NCI-H2081 (cell line): Measurements from ENCODE around the gene RAB22A.
A peak's percentile ranks its signal among the peaks of the same experiment; 100 is the strongest.

Experiments
- DNase-seq, 2 experiments: peaks; one replicate each; lab custom pipeline; 2025; lab: John Stamatoyannopoulos, UW

Gene RAB22A

DNA sequence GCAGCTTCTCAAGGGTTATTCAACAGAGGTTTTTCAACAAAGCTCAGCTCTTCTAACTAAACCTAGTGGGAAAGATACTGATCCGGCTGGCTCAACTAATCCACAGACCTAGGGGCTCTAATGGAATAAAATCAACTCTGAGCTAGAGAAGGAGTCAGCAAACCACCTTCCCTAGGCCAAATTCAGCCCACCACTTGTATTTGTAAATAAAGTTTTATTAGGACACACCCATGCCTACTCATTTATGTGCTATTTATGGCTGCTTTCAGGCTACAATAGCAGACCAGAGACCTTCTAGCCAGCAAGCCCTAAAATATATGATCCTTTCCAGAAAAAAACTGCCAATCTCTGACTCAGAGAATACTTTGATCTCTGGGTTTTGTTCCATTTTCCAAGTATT, 6.0 kb upstream of the RAB22A start:
- no peak for DNase-seq

GRCh38 chr20:58305061-58305460, 4.5 kb upstream of the RAB22A start:
- no peak for DNase-seq

DNA sequence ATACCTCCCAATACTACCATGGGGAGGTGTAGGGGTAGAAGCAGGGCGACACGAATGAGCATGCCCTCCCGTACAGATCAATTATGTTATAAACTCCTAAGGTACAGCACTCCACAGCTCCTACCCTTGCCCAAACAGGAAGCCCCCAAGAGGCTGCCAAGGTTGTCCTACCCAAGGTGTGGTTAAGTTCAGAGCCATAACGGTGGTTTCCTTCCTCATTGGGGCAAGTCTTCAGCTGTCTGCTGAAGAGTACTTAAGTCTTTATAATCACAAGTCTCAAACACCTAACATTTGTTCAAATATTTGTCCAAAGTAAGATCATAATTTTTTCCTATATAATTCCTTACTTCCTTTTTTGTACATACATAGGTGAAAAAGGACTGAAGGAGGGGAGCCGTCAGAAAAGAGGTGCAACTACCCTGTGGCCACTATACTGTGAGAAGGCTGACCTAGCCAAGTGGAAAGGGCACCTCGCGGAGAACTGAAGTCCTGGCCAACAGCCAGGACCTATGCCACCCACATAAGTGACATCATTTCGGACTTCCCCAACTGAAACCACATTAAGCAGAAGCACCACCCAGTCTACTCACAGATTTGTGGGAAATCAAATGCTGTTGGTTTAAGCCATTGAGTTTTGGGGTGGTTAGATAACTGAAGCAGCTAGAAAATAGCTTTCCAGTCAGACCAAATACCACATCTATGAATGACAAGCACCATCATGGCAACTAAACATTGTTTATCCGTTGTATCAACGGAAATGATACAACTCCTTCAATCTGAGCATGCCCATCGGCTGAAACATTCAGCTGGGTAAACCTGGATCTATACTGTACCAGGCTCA, 2.9 kb upstream of the RAB22A start:
- DNase-seq = no peak

DNA sequence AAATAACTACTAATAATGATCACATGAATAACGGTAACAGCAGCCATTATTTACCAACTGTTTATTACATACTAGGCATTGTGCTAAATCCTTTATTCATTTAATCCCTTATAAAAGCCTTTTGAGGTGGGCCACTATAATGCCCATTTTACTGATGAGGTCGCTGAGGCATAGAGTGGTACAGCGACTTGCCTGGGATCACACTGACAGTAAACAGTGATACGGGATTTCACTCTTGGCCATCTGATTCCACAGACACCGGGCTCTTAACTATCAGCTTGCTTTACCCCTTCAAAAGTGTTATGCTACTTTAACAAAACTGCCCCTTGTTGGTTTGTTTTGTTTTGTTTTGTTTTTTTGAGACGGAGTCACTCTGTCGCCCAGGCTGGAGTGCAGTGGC, 2.2 kb upstream of the RAB22A start:
- no peak for DNase-seq

DNA sequence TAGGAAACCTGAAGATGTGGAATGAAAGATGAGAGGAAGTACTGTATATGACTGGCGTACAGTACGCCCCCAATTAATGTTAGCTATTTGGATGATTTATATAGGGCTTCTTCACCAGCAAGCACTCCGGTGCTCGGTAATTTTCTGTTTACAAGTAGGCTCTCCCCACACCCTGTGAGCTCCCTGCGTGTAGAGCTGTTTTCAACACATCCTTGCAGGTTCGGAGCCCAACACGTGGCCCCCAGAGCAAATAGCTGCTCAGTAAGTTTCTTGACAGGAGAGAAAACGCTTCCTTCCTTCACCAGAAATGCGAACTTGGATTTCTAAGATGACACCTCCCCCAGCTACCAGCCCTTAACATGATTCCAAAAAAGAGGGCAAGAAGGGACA, 1.2 kb upstream of the RAB22A start:
- DNase-seq = no peak

GRCh38 chr20:58308680-58309527, 611 bp upstream of the RAB22A start:
- peak; percentile 12 to 26 for DNase-seq

GRCh38 chr20:58310291-58310782, 822 bp downstream of the RAB22A start:
- DNase-seq = no peak

- DNase-seq = no peak
Observed at GRCh38 chr20:58312836-58313235, 3.3 kb downstream of the RAB22A start.

DNA sequence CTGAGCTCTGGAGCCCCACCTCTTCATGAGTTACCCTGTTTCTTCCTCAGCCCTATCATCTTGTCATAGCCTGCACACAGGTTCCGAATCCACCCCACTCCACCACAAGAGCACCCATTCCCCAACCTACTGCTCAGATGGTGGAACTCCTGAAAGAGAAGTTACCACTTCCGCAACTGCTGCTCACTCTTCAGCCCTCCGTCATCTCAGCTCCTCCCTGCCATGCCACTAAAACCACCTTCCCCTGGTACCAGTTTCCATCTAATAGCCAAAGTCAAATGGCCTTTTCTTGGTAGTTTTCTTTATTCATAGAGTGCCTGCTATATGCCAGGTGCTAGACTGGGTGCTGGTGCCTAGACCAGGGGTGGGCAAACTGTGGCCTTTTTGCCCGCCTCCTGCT, 3.9 kb downstream of the RAB22A start:
- no peak for DNase-seq

DNA sequence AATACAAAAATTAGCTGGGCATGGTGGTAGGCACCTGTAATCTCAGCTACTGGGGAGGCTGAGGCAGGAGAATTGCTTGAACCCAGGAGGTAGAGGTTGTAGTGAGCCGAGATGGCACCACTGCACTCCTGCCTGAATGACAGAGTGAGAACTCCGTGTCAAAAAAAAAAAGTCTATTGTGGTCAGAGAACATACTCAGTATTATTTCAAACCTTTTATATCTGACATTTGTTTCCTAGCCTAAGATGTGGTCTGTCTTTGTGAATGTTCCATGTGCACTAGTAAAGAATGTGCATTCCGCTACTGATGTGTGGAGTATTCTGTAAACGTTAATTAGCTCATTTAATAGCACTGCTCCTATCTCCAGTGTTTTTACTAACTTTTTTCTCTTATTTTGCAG, 11.7 kb downstream of the RAB22A start:
- DNase-seq = no peak

DNA sequence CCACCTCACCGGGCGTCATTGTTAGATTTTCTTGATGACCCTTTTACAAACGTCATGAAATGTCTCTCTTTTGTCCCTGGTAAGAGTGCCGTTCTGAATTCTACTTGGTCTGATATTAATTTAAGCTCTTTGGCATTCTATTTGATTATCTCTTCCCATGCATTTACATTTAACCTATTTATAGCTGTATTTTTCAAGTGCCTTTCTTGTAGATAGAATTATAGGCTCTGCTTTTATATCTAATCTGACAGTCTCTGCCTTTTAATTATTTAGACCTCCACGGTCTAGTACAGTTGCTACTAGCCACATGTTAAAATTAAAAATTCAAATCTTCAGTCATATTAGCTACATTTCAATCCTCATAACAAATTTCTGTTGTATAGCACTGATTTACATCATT, 12.6 kb downstream of the RAB22A start:
- no peak for DNase-seq

- DNase-seq = no peak
Observed at GRCh38 chr20:58325912-58326311, 16.4 kb downstream of the RAB22A start.

DNA sequence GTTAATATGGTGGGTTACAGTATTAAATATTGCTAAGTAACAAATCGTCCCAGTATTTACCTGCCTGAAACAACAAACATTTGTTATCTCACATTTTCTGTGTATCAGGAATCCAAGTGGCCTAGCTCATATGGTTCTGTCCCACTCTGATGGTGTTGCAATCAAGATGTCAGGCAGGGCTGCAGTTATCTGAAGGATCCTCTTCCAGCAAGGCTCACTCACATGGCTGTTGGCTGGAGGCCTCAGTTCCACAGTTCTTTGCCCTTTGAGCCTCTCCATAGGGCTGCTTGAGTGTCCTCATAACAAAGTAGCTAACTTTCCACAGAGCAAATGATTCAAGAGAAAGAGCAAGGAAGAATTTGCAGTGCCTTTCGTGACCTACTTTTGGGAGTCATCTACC, 17.7 kb downstream of the RAB22A start:
- no peak for DNase-seq

GRCh38 chr20:58328836-58329235, 19.3 kb downstream of the RAB22A start:
- no peak for DNase-seq

DNA sequence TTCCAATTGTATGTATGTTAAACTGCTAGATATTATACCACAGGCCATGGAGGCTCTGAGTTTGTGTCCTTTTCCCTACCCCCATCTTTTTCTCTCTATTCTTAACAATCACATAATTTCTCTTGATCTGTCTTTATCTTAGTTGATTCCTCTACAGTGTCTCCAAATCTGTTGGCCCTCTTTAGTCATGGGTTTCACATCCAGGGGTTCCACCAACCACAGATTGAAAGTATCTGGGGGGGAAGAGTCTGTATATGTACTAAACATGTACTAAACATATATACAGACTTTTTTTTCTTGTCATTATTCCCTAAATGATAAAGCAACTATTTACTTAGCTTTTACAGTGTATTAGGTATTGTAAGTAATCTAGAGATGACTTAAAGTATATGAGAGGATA, 20.2 kb downstream of the RAB22A start:
- no peak for DNase-seq

GRCh38 chr20:58330249-58330648, 20.7 kb downstream of the RAB22A start:
- no peak for DNase-seq

DNA sequence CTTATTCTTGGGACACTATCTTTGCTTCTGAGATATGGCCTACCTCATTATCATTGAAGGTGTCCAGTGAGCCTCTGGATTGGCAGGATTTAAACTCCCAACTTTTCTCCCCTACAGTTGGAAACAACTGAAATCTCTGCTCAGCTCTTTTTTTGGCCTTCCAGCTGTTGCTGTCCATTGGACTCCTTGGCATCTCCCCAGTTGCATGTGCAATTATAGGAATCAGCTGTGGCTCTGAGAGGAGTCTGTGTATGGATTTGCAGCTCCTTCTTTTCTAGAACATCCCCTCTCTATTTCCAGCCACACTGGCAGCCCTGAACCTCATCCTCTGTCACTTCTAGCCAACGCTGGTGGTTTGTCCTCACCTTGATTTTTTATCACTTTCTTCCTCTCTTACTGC, 21.2 kb downstream of the RAB22A start:
- DNase-seq = no peak

DNA sequence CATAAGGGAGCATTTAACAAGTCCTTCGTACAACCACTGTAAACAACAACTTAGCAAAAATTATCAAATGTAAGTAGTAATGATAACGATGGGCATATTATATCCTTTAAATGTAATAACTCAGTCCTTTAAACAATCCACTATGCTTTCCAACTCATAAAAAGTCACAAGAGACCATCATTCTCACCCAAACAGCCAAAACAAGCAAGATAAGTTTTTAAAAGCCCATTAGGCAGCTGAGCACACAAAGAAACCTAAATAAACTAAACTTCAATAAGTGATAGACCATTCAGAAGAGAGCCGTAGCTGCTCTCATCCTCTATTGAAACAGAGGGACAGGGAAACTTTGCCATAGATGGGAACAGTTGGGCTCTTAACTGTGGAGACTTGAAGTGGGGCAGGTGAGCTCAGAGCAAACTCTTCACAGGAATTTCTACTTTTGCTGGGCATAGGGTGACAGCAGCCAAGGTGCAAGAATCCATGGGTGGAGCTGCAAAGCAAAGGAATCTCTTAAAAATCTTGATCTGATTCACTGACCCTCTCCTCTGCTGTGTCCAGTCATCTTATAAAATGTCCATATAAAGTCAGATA, 22.5 kb downstream of the RAB22A start:
- no peak for DNase-seq

- DNase-seq = no peak
Observed at GRCh38 chr20:58339741-58340140, 30.2 kb downstream of the RAB22A start.

DNA sequence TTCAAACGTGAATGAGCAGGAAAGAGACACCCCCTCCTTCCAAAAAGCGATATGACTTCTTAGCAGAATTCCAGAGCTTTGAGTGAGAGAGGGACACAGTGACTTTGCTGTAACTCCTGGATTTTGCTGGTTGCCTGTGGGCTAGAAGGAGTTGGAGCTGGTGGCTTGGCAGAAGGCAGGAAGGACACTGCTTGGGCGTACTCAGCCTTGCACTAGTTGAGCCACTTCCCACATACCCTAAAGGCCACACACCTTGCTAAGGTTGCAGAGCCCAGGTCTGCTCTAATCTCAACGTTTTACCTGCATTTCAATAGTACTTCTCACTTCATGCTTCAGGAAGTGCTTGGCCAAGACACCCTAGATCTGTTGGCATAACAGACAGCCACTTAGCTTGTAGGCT, 30.6 kb downstream of the RAB22A start:
- DNase-seq = no peak

GRCh38 chr20:58340853-58341252, 31.3 kb downstream of the RAB22A start:
- no peak for DNase-seq

GRCh38 chr20:58342104-58342945, 32.8 kb downstream of the RAB22A start:
- DNase-seq = no peak
